ENCODE measurements around the gene LRRC37B. TPM values are rescaled to one million over a fixed set of nuclear protein-coding genes. Genes with fewer than 3 reads are reported as not detected.
"Not testable (repeated sequence)": the region's sequence is repeated elsewhere in the genome, so short reads cannot be mapped to it uniquely, and the experiment has no call there.

Gene LRRC37B
- total RNA-seq, 2 donors from 2014 or later, result 22.7 to 28.7 TPM

- H3K27ac Mint-ChIP-seq, result no peak overlapping the region
- no peaks in the 10 kb centered on the region for H3K27me3 Mint-ChIP-seq (ENCODE audit: insufficient read depth)
- H3K9ac ChIP-seq (ENCODE audit: extremely low read depth, low read length, poor library complexity, severe bottlenecking), result no peak overlapping the region
- no peak for DNase-seq
- peaks cover 24% of the 10 kb centered on the region for H3K36me3 ChIP-seq (ENCODE audit: control insufficient read depth, insufficient read depth, low read length)
- no peaks in the 10 kb centered on the region for H3K9me3 Mint-ChIP-seq
- peaks cover 40% of the 10 kb centered on the region for H3K36me3 Mint-ChIP-seq (ENCODE audit: low read depth)
- no peaks in the 10 kb centered on the region for H3K4me1 ChIP-seq (ENCODE audit: control insufficient read depth, insufficient read depth, low read length)
- H3K4me3 Mint-ChIP-seq, result no peak overlapping the region
- H3K9me3 ChIP-seq (ENCODE audit: control insufficient read depth, low read length), result no peaks in the 10 kb centered on the region
- no peak overlapping the region for H3K27ac ChIP-seq (ENCODE audit: low read depth, low read length)
- H3K4me1 Mint-ChIP-seq, result no peaks in the 10 kb centered on the region
- TF ChIP-seq, protein P1, sequence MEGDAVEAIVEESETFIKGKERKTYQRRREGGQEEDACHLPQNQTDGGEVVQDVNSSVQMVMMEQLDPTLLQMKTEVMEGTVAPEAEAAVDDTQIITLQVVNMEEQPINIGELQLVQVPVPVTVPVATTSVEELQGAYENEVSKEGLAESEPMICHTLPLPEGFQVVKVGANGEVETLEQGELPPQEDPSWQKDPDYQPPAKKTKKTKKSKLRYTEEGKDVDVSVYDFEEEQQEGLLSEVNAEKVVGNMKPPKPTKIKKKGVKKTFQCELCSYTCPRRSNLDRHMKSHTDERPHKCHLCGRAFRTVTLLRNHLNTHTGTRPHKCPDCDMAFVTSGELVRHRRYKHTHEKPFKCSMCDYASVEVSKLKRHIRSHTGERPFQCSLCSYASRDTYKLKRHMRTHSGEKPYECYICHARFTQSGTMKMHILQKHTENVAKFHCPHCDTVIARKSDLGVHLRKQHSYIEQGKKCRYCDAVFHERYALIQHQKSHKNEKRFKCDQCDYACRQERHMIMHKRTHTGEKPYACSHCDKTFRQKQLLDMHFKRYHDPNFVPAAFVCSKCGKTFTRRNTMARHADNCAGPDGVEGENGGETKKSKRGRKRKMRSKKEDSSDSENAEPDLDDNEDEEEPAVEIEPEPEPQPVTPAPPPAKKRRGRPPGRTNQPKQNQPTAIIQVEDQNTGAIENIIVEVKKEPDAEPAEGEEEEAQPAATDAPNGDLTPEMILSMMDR (conservative IDR thresholded peaks at IDR 0.05), result no peak
- H3K4me3 ChIP-seq (ENCODE audit: low read length), result no peak overlapping the region
- H3K27me3 ChIP-seq (ENCODE audit: control insufficient read depth, insufficient read depth, low read length, poor library complexity, severe bottlenecking), result no peaks in the 10 kb centered on the region
- 93 to 98% methylated on average over 7 of the region's 7 CpGs for WGBS, 2 experiments (ENCODE audit: insufficient coverage in 1 of 2, insufficient read length in 1 of 2)
These were observed 14.4 kb downstream of the LRRC37B start for GRCh38 chr17:32021615-32021955.

- H3K4me1 Mint-ChIP-seq; H3K9ac ChIP-seq (ENCODE audit: extremely low read depth, low read length, poor library complexity, severe bottlenecking); H3K4me3 ChIP-seq (ENCODE audit: low read length); H3K4me3 Mint-ChIP-seq; H3K9me3 Mint-ChIP-seq; H3K27me3 ChIP-seq (ENCODE audit: control insufficient read depth, insufficient read depth, low read length, poor library complexity, severe bottlenecking); H3K4me1 ChIP-seq (ENCODE audit: control insufficient read depth, insufficient read depth, low read length); DNase-seq; H3K27ac Mint-ChIP-seq; H3K27me3 Mint-ChIP-seq (ENCODE audit: insufficient read depth); H3K27ac ChIP-seq (ENCODE audit: low read depth, low read length); H3K9me3 ChIP-seq (ENCODE audit: control insufficient read depth, low read length): not testable (repeated sequence)
- 95% methylated on average over 3 of the region's 5 CpGs; no CpG with 5 or more reads in 1 of the 2 experiments for WGBS, 2 experiments (ENCODE audit: insufficient coverage in 1 of 2, insufficient read length in 1 of 2)
- H3K36me3 Mint-ChIP-seq (ENCODE audit: low read depth), result peaks cover 38% of the 10 kb centered on the region
- peaks cover 16% of the 10 kb centered on the region for H3K36me3 ChIP-seq (ENCODE audit: control insufficient read depth, insufficient read depth, low read length)
These were observed 15.4 kb downstream of the LRRC37B start for GRCh38 chr17:32022554-32022953.

DNA sequence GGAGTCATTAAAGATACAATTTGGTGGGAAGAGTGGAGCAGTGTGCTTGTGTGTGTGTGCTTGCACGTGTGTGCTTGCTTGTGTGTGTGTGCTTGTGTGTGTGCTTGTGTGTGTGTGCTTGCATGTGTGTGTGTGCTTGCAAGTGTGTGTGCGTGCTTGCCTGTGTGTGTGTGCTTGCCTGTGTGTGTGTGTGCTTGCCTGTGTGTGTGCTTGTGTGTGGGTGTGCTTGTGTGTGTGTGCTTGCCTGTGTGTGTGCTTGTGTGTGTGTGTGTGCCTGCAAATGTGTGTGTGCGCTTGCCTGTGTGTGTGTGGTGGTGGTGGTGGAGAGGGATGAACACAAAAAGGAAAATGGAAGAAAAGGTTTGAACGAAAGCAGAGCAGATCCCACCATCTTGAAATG, 20.1 kb downstream of the LRRC37B start:
- not testable (repeated sequence) for H3K27ac Mint-ChIP-seq; DNase-seq; H3K4me1 ChIP-seq (ENCODE audit: control insufficient read depth, insufficient read depth, low read length); H3K9me3 ChIP-seq (ENCODE audit: control insufficient read depth, low read length); H3K27ac ChIP-seq (ENCODE audit: low read depth, low read length); H3K4me1 Mint-ChIP-seq; H3K36me3 ChIP-seq (ENCODE audit: control insufficient read depth, insufficient read depth, low read length); H3K27me3 ChIP-seq (ENCODE audit: control insufficient read depth, insufficient read depth, low read length, poor library complexity, severe bottlenecking); H3K4me3 ChIP-seq (ENCODE audit: low read length); H3K4me3 Mint-ChIP-seq; H3K9ac ChIP-seq (ENCODE audit: extremely low read depth, low read length, poor library complexity, severe bottlenecking); H3K27me3 Mint-ChIP-seq (ENCODE audit: insufficient read depth); H3K9me3 Mint-ChIP-seq
- H3K36me3 Mint-ChIP-seq (ENCODE audit: low read depth), result peaks cover 12% of the 10 kb centered on the region
- WGBS, 2 experiments (ENCODE audit: insufficient coverage in 1 of 2, insufficient read length in 1 of 2), result 69 to 100% methylated on average over 1 to 2 of the region's 4 CpGs

DNA sequence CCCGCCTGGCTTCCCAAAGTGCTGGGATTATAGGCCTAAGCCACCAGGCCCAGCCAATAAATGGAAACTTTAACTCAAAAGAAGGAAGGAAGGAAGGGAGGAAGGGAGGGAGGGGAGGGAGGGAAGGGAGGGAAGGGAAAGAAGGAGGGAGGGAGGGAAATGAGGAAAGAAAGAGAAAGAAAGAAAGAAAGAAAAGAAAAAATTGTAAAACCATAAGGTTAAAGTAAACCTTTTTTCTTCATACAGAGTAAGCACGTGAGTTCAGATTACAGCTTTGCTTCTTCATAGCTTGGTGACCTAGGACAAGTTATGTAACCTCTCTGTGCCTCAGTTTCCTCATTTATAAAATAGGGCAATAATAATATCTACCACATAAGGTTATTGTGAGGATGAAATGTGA, 26.0 kb downstream of the LRRC37B start:
- Histone ChIP-seq H3K9ac (ENCODE audit: extremely low read depth, low read length, poor library complexity, severe bottlenecking) (no peak overlapping the region), H3K27me3 (ENCODE audit: control insufficient read depth, insufficient read depth, low read length, poor library complexity, severe bottlenecking) (no peaks in the 10 kb centered on the region), H3K27ac (ENCODE audit: low read depth, low read length) (no peak overlapping the region), H3K9me3 (ENCODE audit: control insufficient read depth, low read length) (no peaks in the 10 kb centered on the region), H3K36me3 (ENCODE audit: control insufficient read depth, insufficient read depth, low read length) (peaks cover 39% of the 10 kb centered on the region), H3K4me3 (ENCODE audit: low read length) (no peak overlapping the region), H3K4me1 (ENCODE audit: control insufficient read depth, insufficient read depth, low read length) (no peaks in the 10 kb centered on the region)
- Mint-ChIP-seq H3K4me3 (no peak overlapping the region), H3K4me1 (no peaks in the 10 kb centered on the region), H3K27me3 (ENCODE audit: insufficient read depth) (no peaks in the 10 kb centered on the region), H3K9me3 (no peaks in the 10 kb centered on the region), H3K36me3 (ENCODE audit: low read depth) (peaks cover 27% of the 10 kb centered on the region), H3K27ac (no peak overlapping the region)
- TF ChIP-seq, protein P1 (conservative IDR thresholded peaks at IDR 0.05), result no peak
- WGBS, 2 experiments (ENCODE audit: insufficient coverage in 1 of 2, insufficient read length in 1 of 2), result 96 to 100% methylated on average over 2 of the region's 2 CpGs
- DNase-seq, result no peak

- H3K27ac Mint-ChIP-seq; H3K27me3 ChIP-seq (ENCODE audit: control insufficient read depth, insufficient read depth, low read length, poor library complexity, severe bottlenecking); H3K27me3 Mint-ChIP-seq (ENCODE audit: insufficient read depth); H3K4me1 ChIP-seq (ENCODE audit: control insufficient read depth, insufficient read depth, low read length); H3K4me1 Mint-ChIP-seq; H3K9me3 Mint-ChIP-seq; H3K27ac ChIP-seq (ENCODE audit: low read depth, low read length); H3K4me3 ChIP-seq (ENCODE audit: low read length); H3K4me3 Mint-ChIP-seq; DNase-seq; H3K9me3 ChIP-seq (ENCODE audit: control insufficient read depth, low read length); H3K9ac ChIP-seq (ENCODE audit: extremely low read depth, low read length, poor library complexity, severe bottlenecking): not testable (repeated sequence)
- peaks cover 30% of the 10 kb centered on the region for H3K36me3 Mint-ChIP-seq (ENCODE audit: low read depth)
- WGBS, 2 experiments (ENCODE audit: insufficient coverage in 1 of 2, insufficient read length in 1 of 2), result 93% methylated on average over 1 of the region's 1 CpG; no CpG with 5 or more reads in 1 of the 2 experiments
- H3K36me3 ChIP-seq (ENCODE audit: control insufficient read depth, insufficient read depth, low read length), result peaks cover 39% of the 10 kb centered on the region
These were observed 26.6 kb downstream of the LRRC37B start for GRCh38 chr17:32033812-32034211.

DNA sequence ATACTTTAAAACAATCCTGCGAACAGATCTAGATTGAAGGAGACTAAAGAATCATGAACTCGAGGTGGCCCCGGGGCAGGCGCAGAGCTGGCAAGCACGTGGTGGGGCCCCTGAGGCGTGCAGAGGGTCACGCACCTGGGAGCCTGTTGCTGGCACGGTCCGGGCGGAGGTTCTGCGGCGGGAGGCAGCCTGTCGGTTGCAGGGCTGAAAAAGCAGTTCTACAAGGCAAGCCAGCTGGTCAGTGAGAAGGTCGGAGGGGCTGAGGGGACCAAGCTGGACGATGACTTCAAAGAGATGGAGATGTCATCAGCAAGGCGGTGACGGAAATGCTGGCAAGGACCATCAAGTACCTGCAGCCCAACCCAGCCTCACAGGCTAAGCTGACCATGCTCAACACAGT, 33.1 kb downstream of the LRRC37B start:
- peaks cover 36% of the 10 kb centered on the region for H3K36me3 Mint-ChIP-seq (ENCODE audit: low read depth)
- H3K4me3 ChIP-seq (ENCODE audit: low read length); H3K4me1 Mint-ChIP-seq; H3K9me3 Mint-ChIP-seq; H3K27me3 Mint-ChIP-seq (ENCODE audit: insufficient read depth); H3K9ac ChIP-seq (ENCODE audit: extremely low read depth, low read length, poor library complexity, severe bottlenecking); H3K4me3 Mint-ChIP-seq; H3K9me3 ChIP-seq (ENCODE audit: control insufficient read depth, low read length); H3K27ac ChIP-seq (ENCODE audit: low read depth, low read length); H3K27ac Mint-ChIP-seq; H3K4me1 ChIP-seq (ENCODE audit: control insufficient read depth, insufficient read depth, low read length); H3K27me3 ChIP-seq (ENCODE audit: control insufficient read depth, insufficient read depth, low read length, poor library complexity, severe bottlenecking): not testable (repeated sequence)
- H3K36me3 ChIP-seq (ENCODE audit: control insufficient read depth, insufficient read depth, low read length), result peaks cover 28% of the 10 kb centered on the region
- peak; percentile 37 for DNase-seq
- WGBS, 2 experiments (ENCODE audit: insufficient coverage in 1 of 2, insufficient read length in 1 of 2), result 92 to 94% methylated on average over 16 to 17 of the region's 17 CpGs
